GM19467 (cell line): Measurements from ENCODE around the gene SMARCAL1.

Experiments used
- ATAC-seq: cut with Tn5 transposase; IDR thresholded peaks from one replicate; pipeline ENCODE4 v1.9.1; 2021; ENCODE audit warnings: mild to moderate bottlenecking, moderate library complexity; ENCODE audit not compliant: unreplicated experiment

Gene SMARCAL1

GRCh38 chr2:216473187-216473586, 60.9 kb downstream of the SMARCAL1 start:
- ATAC-seq = no peak

DNA sequence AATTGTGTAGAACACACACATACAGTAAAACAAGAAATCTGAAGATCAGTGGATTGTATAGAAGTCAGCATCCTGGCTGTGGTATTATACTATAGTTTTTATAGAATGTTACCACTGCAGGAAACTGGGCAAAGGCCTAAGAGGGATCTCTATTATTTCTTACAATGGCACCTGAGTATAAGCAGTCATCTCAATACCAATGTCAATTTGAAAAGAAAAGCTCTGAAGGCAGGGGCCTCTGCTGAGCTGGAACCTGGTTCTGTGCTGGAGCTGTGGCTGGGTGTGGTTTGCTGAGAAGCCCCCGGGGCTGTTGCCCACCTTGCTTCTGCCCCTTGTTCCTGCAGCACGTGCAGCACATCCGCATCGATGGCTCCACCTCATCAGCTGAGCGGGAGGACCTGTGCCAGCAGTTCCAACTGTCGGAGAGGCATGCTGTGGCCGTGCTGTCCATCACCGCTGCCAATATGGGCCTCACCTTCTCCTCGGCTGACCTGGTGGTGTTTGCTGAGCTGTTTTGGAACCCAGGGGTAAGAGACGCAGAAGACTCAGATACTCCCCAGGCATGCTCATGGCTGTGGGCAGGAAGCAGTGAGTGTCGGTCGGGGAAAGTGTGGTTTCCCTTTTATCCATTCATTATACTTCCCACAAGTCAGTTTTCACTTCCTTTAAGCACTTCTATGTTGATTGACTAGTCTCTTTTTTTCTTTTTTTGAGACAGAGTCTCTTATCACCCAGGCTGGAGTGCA, 62.8 kb downstream of the SMARCAL1 start:
- peak; percentile 64 for ATAC-seq

DNA sequence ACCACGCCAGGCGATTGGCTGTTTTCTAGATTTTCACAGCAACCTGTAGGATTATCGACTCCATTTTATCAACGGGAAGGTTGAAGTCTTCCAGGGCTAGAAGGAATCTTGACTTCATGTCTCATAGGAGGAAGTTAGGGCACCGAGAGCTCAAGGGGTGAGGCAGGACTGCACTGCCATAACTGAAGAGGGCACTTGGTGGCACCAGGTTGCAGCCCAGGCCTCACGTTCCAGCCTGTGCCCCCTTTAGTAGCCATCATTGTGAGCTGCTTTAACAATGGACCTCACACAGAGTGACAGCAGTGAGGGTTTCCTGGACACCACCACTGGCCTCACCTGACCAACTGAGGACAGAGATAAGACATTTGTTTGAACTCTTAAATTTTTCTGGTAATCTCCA, 63.5 kb downstream of the SMARCAL1 start:
- no peak for ATAC-seq

- no peak for ATAC-seq
Observed at GRCh38 chr2:216477283-216478035, 65.2 kb downstream of the SMARCAL1 start.

- ATAC-seq = no peak
Observed at GRCh38 chr2:216478151-216478550, 65.9 kb downstream of the SMARCAL1 start.

DNA sequence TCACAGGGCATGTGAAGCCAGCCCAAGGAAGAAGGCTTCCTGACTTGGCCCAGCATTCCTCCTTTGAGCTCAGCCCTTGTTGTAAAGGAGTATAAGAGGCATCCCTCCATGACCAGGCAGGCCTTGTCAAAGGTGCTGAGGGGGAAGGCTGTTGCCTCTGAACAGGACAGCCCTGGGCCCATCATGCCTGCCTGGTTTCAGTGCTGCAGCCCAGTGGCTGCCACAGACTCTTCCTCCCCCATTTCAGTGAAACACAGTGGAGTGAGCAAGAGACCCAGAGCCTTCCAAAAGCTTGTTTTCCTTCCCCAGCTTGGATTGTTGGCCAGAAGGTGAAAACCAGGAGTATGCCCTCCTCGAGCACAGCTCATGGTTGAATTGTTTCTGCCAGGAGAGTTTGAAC, 66.5 kb downstream of the SMARCAL1 start:
- ATAC-seq = no peak

- no peak for ATAC-seq
Observed at GRCh38 chr2:216480221-216480620, 67.9 kb downstream of the SMARCAL1 start.

DNA sequence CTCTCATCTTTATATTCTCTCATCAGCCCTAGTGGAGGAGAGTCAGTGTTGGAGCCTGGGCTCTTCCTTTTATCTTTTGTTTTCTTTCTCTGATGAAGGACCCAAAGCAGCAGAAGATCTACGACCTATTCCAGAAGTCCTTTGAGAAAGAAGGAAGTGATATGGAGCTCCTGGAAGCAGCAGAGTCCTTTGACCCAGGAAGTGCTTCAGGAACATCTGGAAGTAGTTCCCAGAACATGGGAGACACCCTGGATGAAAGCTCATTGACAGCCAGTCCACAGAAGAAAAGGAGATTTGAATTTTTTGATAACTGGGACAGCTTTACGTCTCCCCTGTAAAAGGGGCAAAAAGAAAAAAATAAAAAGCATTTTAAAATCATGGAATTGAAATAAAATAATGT, 70.4 kb downstream of the SMARCAL1 start:
- no peak for ATAC-seq

DNA sequence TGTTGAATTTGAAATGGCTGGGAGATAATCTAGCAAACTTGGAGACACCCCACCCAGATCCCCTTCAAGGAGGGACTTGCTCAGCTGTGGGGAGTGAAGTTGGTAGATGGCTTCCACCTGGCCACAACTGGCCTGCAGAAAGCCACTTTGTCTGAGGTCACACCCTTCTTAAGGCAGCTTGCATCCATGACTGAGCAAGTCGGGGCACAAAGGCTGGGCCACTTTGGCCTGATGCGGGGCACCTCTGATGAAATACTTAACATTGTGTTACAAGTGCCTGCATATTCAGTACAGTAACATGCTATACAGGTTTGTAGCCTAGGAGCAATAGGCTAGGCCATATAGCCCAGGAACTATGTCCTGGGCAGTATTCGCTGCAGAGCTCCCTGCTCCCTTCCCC, 73.0 kb downstream of the SMARCAL1 start:
- no peak for ATAC-seq

DNA sequence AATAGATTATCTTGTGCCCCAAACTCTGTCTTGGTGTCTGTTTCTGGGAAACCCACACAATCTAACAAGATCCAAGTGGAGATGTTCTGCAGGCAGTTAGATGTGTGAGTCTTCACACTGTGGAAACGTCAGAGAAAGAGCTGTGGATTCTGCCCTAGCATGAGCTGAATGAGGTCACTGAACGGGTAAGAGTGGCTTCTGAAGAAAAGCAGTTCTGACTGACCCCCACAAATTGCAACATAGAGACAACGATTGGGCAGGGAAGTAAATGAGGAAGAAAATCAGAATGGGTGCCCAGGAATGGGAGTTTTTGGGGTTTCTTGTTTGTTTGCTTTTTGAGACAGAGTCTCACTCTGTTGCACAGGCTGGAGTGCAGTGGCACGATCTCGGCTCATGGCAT, 73.5 kb downstream of the SMARCAL1 start:
- ATAC-seq = no peak

DNA sequence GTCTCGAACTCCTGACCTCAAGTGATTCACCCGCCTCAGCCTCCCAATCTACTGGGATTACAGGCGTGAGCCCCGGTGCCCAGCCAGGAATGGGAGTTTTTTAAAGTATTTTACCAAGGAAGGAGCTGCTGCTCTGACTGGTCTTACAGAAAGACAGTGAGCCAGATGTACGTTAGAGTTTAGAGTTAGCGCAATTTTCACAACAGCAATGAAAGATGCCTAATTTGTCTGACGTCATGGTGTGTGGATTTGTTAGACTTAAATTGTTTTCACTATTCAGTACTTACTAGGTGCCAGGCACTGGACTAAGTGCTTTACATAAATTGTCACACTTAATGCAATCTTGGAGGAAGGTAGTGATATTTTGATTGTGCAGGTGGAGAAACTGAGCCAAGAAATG, 74.0 kb downstream of the SMARCAL1 start:
- ATAC-seq = no peak

DNA sequence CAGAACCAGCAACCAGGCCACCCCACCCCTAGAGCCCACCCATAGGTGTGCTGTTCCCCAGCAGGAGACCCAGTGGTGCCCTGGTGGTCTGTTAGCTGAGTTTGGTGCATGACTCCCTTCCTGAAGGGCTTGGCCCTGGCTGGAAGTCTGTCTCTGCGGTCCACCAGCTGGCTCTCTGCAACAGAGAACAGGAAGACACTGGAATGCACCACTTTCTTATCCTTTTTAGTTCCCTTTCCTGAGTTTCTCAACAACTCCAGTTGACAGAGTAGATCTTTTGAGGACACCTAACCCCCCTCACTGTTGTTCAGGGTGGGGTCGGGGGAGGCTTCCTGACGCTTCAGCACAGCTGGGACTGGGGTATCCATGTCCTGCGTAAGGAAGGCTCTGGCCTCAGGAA, 74.4 kb downstream of the SMARCAL1 start:
- ATAC-seq = no peak

DNA sequence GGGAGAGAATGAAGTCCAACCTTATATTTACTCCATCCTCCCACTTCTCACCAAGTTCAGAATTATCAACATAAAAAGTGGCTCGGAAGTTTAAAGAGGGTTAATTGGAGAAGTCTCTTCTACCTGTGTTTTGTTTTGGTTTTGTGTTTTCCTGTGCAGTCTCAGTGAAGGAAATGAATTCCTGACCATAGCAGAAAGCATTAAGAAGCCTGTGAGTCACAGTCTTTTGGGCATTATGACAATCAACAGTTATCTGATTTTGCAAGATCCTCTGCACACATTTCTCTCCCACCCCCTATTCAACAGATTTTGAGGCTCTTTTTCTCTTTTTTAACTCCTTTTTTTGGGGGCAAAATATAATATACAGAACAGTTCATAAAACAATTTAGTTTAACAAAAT, 77.8 kb downstream of the SMARCAL1 start:
- ATAC-seq = no peak

DNA sequence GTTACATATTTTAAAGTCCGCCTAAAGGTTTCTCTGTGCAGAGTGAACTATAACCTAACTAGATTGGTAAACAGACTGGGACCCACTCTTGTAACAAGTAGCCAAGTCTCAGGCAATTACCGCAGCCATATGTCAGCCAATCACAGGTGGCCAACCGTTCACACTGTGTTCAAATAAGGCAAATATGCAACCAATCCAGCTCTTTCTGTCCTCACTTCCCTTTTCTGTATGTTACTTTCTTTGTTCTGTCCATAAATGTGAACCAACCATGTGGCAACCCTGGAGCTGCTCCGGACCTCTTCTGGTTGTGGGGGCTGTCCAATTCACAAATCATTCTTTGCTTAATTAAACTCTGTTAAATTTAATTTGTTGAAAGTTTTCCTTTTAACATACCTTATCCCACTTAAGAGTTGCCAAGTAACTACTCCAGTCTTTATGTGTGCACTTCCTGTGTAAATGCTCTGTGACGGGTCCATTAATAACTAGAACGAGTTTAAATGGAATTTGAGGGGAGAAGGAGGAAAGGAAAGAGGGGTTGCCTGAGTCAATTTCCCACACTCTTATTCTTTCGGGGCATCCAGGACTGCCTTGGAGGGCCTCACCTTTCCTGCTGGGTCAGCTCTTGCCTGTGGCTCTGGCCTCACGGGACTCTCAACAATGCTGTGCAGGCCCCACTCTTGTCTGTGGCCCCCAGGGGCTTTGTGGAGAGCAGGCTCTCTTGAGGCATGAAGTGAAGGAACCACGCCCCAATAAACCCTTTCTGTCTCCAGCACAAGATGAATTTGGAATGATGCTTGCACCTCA, 79.7 kb downstream of the SMARCAL1 start:
- ATAC-seq = peak; percentile 65

GRCh38 chr2:216492597-216493333, 80.5 kb downstream of the SMARCAL1 start:
- ATAC-seq = no peak

- no peak for ATAC-seq
Observed at GRCh38 chr2:216493334-216493685, 81.0 kb downstream of the SMARCAL1 start.

- no peak for ATAC-seq
Observed at GRCh38 chr2:216495656-216496055, 83.4 kb downstream of the SMARCAL1 start.

DNA sequence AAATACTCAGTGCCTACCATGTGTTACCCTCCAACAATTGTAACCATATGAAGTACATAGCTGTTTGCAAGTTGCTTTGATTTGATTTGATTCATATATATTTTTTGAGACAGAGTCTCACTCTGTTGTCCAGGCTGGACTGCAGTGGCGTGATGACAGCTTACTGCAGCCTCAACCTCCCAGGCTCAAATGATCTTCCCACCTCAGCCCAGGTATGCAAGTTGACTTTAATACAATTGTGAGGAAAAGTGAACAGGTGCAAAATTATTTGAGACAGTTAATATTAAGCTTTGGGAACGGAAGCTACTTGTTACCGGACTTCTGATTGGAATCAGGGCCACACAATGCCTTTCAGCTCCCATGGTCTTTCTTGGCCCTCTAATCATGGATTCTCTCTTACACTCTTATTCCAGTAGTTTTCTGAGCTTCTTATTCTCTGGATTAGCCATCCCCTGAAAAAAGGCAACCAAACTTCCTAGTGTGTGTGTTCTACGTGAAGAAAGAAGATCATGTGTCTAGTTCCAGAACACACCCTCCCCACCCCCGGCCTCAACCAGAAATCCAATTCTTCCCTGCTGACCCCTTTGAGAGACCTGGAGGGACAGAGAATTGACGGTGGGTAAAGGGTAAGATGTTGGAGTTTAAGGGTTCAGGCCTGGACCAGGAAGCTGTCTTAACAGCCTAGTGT, 85.2 kb downstream of the SMARCAL1 start:
- no peak for ATAC-seq

GRCh38 chr2:216498070-216498378, 85.7 kb downstream of the SMARCAL1 start:
- ATAC-seq = no peak
